ENCODE results near the gene CWF19L1. TPM values are rescaled to one million over a fixed set of nuclear protein-coding genes. Genes with fewer than 3 reads are reported as not detected.

The CWF19L1 gene
- total RNA-seq, result 22.5 and 35.3 TPM in 2 replicates

GRCh38 chr10:100267239-100268104 lies at the start of gene CWF19L1:
CWF19L1 (minus strand) TSS chr10:100267638; CDS start chr10:100267593, 45 bp downstream.

GRCh38 chr10:100286051-100287033 lies 18.9 kb upstream of the CWF19L1 start, which contains the start of gene BLOC1S2:
BLOC1S2 (minus strand) TSS chr10:100286680; CDS start chr10:100286659, 21 bp downstream.

GRCh38 chr10:100185364-100186252 lies 81.8 kb downstream of the CWF19L1 start, which contains the start of gene ERLIN1:
ERLIN1 (minus strand) TSS chr10:100186029; CDS start chr10:100185626, 403 bp downstream.

Other genes with a start within 250 kb of the CWF19L1 start
- not detected in 2 replicates for gene CPN1, start 185.8 kb downstream of the CWF19L1 start, total RNA-seq
- 28.3 and 39.2 TPM in 2 replicates for gene ERLIN1, start 81.6 kb downstream of the CWF19L1 start, total RNA-seq
- 17.3 and 19.1 TPM in 2 replicates for gene CHUK, start 38.0 kb downstream of the CWF19L1 start, total RNA-seq
- gene BLOC1S2, start 19.0 kb upstream of the CWF19L1 start, total RNA-seq, result 50.5 and 54.2 TPM in 2 replicates
- not detected in 2 replicates for gene PKD2L1, start 62.6 kb upstream of the CWF19L1 start, total RNA-seq
- 1,102 and 1,319 TPM in 2 replicates for gene SCD, start 79.6 kb upstream of the CWF19L1 start, total RNA-seq
- not detected in 2 replicates for gene WNT8B, start 195.4 kb upstream of the CWF19L1 start, total RNA-seq